Hindlimb muscle (tissue), 1 donor: Measurements from ENCODE around the gene EMCN. TPM values are rescaled to one million over a fixed set of nuclear protein-coding genes. Genes with fewer than 3 reads are reported as not detected.
"Not testable (repeated sequence)": the region's sequence is repeated elsewhere in the genome, so short reads cannot be mapped to it uniquely, and the experiment has no call there.

ENCODE experiments used
- DNase-seq: peaks from one replicate; pipeline ENCODE4 v3.0.0-alpha.2; 2013
- polyA plus RNA-seq: library from polyadenylated mRNA; unstranded; fragments of 120-200 nt; gene quantifications from one replicate; pipeline ENCODE4 v1.2.1, GENCODE V29; 2013; ENCODE audit not compliant: insufficient read length

The EMCN gene
- 29.7 TPM for polyA plus RNA-seq

DNA sequence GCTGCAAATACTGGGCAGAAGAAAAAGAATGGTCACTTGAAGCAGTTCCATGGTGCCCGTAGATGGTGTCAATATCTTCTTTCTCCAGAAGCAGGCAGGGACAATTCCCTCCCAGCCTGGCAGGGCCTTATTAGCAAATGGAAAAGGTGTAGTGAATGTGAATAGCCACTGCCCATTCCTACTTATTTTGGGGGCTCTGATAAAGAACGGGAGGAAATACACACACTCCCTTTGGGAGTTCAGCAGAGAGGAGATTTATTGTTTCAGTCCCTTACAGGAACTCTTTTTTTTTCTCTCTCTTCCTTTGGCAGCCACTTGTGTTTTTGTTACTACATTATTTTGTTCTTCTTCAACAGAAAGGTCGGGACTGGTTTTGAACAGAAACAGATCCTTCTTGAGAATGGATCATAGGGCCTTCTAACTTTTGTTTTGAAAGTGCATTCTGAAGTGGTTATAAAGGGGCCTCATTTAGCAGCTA lies at the start of gene EMCN:
Gene EMCN, minus strand, starts transcription at position 159 of the 478 bp plus-strand sequence. Its CDS starts 108 bp downstream, at position 51.
- DNase-seq = no peak

- DNase-seq = no peak
Measured at GRCh38 chr4:100566396-100566795, 48.6 kb upstream of the EMCN start.

- DNase-seq = no peak
Measured at GRCh38 chr4:100557306-100557705, 39.5 kb upstream of the EMCN start.

- DNase-seq = peak; percentile 57
Measured at GRCh38 chr4:100555611-100556337, 38.0 kb upstream of the EMCN start.

- no peak for DNase-seq
Measured at GRCh38 chr4:100548200-100548560, 30.4 kb upstream of the EMCN start.

DNA sequence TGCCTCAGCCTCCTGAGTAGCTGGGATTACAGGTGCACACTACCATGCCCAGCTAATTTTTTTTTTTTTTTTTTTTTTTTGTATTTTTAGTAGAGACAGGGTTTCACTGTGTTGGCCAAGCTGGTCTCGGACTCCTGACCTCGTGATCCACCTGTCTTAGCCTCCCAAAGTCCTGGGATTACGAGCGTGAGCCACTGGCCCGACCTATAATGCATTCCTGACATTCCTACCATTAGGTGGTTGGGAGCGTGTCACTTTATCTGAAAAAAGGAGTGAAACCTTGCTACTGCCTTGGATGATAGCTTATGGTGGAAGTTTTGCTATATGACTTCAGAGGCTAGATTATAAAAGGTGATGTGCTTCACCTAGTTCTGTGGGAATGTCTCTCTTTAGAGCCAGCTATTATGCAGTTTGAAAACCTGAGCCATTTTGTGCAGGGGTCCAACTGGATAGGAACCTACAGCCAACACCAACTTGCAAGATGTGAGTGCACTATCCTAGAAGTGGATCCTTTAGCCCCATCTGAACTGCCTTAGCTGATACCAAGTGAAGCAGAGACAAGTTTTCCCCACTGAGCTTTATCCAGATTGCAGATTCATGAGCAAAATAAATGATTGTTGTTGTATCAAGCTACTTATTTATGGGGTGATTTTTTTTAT lies 29.8 kb upstream of the EMCN start:
- no peak for DNase-seq

DNA sequence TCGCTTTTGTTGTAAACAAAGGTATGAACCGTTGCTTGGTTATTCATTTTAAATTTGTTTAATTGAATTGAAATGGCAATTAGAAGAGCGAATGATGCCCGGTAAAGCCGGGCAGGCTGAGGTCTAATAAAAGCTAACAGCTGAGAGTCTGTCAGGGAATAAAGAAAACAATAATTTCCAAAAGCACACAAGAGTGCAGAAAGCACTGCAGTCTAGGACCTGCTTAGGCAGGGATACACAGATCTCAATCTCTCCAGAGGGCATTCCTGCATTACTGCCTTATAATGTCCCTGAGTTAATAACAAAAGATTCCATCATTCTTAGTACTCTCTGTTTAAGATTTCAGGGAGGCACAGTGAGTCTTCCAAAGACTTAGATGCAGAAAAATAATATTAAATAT lies 27.6 kb upstream of the EMCN start:
- no peak for DNase-seq

- DNase-seq = no peak
Measured at GRCh38 chr4:100540131-100540530, 22.3 kb upstream of the EMCN start.

GRCh38 chr4:100539706-100540105 lies 21.9 kb upstream of the EMCN start:
- DNase-seq = no peak

DNA sequence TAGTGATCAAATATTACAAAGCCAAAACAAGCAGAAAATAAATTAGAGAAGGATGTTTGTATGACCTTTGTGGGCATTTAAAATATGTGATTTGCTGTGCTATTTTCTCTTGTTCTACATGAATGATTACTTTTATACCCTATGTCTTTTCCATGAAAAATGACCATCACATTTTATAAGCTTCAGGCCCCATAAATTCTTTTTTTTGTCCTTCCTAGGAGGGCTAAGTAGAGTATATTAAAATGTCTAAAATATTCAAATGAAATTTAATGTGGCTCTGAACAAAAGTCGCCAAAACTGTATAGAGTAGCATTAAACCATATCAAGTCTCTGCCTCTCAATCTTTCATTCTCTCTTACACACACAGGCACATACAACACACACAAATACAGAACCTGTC lies 15.9 kb upstream of the EMCN start:
- no peak for DNase-seq

DNA sequence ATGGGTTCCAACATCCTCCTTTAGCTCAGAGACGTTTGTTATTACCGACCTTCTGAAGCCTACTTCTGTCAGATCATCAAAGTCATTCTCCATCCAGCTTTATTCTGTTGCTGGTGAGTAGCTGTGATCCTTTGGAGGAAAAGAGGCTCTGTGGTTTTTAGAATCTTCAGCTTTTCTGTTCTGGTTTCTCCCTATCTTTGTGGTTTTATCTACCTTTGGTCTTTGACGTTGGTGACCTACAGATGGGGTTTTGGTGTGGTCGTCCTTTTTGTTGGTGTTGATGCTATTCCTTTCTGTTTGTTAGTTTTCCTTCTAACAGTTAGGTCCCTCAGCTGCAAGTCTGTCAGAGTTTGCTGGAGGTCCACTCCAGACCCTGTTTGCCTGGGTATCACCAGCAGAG lies 12.3 kb upstream of the EMCN start:
- not testable (repeated sequence) for DNase-seq

GRCh38 chr4:100525686-100526085 lies 7.9 kb upstream of the EMCN start:
- DNase-seq = no peak

- DNase-seq = no peak
Measured at GRCh38 chr4:100519205-100519604, 1.4 kb upstream of the EMCN start.

- DNase-seq = no peak
Measured at GRCh38 chr4:100516225-100516624, 1.6 kb downstream of the EMCN start.

GRCh38 chr4:100511896-100512295 lies 5.9 kb downstream of the EMCN start:
- DNase-seq = no peak

DNA sequence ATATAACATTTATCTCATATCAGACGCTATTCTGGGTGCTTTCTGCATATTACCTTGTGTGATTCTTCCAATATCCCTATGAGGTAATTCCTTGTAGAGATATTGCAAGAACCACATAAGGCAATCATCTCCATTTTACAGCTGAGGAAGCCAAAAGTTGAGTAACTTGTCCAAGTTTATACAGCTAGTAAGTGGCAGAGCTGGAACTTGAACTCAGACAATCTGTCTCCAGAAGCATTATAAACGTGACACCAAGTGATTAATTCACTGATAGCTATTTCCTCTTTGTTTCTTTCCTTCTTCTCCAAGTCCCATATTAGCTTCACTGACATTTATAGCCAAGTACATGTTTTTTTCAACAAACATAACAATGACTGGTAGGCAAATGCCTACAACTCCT lies 7.3 kb downstream of the EMCN start:
- DNase-seq = no peak

DNA sequence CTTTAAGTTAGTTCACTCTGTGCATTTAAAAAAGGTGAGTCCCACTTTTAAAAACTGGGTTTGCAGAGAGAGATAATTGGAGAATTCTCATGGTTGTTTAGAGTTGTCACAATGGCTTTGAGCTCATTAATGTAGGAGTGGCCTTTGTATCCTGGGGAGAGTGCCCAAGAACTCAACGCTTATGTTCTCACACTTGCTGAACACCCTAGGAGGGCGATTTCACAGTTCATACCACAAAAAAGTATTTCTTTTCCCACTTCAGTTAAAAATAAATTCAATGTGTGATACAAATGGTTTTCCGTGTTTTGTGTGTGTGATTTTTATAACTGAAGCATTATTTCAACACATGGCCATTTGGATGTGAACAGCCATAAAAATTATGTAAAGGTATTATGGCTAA lies 8.4 kb downstream of the EMCN start:
- DNase-seq = no peak

- DNase-seq = no peak
Measured at GRCh38 chr4:100508691-100509090, 9.1 kb downstream of the EMCN start.

DNA sequence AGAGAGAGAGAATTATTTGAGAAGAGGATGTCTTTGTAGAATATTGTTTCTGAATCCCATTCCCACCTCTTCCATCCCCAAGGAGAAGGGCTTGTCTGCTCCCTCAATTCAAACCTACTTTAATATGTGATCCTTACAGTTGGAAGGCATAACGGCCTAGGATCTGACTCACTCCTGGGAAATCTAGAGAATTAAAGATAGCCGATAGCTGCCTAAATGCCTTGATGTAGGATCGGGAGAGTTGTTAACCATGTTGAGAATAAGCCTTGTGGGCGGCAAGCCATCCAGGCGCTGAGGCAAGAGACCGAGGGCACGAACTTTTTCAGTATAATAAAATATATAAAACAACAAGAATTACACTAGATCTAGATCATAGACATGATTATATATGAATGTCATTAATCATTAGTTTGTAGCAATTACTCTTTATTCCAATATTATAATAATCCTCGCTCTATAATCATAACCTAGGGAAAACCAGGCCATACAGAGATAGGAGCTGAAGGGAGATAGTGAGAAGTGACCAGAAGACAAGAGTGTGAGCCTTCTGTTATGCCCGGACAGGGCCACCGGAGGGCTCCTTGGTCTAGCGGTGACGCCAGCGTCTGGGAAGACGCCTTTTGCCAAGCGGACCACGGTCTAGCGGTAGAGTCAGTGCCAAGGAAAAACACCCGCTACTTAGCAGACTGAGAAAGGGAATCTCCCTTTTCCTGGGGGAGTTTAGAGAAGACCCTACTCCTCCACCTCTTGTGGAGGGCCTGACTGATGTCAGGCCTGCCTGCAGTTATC lies 13.5 kb downstream of the EMCN start:
- no peak for DNase-seq

GRCh38 chr4:100497791-100498190 lies 20.0 kb downstream of the EMCN start:
- DNase-seq = no peak

- DNase-seq = no peak
Measured at GRCh38 chr4:100495074-100495473, 22.7 kb downstream of the EMCN start.

DNA sequence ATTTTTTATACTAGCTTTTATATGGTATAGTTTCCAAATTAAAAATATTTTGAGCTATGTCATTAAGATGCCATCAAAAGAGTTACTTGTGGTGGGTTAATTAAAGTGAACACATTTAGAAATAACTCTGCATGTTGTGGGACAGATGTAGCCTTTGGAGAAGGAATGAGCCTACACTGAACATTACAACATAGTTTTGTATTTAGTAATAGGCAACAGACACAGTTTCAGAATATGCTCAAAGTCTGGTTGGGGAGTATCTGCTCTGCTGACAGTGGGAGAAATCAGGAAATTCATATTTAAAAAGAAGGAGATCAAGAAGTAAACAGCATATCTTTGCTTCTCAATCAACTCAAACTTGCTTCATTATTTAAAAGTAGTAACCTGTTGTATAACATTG lies 23.7 kb downstream of the EMCN start:
- DNase-seq = no peak

DNA sequence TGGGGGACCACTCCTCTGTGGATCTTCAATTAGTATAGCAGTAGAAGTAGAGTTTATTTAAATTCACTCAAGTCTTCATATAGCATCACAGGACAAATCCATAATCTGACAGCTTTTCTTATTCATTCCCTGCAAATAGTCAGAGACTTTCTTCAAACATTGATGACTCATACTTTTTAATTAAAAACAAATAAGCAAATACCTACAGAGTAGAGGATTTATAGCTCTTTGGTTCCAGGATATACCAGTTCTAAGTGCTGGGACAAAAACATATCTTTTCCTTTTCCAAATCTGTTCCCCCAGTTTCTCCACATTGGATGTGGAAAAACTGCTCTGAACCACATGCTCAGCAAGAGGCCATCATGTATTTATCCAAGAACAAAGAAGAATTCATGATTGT lies 24.1 kb downstream of the EMCN start:
- DNase-seq = no peak

DNA sequence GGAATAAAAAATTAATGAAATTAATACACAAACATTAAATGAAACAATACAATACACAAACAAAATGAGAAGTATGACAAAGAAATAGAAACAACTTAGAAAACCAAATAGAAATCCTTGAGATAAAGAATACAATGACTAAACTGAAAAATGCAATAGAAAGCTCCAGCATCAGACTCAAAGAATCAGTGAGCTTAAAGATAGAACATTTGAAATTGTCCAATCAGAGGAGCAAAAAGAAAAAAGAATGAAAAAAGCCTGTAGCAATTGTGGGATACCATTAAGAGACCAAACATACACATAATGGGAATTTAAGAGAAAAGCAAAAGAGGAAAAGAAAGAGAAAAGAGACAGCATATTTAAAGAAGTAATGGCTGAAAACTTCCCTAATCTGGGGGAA lies 25.7 kb downstream of the EMCN start:
- no peak for DNase-seq
